Measurements from ENCODE around the gene SLC27A5.
"Not testable (repeated sequence)": the region's sequence is repeated elsewhere in the genome, so short reads cannot be mapped to it uniquely, and the experiment has no call there.

Gene SLC27A5

DNA sequence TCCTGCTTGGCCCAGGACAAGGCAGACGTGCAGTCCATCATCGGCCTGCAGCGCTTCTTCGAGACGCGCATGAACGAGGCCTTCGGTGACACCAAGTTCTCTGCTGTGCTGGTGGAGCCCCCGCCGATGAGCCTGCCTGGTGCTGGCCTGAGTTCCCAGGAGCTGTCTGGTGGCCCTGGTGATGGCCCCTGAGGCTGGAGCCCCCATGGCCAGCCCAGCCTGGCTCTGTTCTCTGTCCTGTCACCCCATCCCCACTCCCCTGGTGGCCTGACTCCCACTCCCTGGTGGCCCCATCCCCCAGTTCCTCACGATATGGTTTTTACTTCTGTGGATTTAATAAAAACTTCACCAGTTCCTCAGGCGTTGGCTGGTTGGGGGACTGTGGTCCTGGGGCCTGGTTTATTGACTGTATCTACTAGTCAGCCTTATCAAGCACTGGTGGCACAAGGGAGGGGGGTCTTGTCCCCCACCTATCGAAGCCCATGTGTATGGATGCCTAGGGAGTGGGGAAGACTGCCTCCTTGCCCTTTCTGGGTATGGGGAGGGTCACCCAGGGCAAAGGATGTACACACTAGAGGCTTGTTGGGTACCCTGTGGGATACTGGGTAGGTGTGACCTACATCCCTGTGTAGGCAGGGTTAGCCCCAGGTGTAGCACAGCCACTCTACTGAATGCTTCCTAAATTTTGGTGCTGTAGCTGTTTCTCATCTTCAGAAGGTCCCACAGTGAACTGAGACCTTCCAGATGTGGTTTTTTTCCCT lies 38.8 kb upstream of the SLC27A5 start:
- DNase-seq (ENCODE audit: low spot score), result no peak

DNA sequence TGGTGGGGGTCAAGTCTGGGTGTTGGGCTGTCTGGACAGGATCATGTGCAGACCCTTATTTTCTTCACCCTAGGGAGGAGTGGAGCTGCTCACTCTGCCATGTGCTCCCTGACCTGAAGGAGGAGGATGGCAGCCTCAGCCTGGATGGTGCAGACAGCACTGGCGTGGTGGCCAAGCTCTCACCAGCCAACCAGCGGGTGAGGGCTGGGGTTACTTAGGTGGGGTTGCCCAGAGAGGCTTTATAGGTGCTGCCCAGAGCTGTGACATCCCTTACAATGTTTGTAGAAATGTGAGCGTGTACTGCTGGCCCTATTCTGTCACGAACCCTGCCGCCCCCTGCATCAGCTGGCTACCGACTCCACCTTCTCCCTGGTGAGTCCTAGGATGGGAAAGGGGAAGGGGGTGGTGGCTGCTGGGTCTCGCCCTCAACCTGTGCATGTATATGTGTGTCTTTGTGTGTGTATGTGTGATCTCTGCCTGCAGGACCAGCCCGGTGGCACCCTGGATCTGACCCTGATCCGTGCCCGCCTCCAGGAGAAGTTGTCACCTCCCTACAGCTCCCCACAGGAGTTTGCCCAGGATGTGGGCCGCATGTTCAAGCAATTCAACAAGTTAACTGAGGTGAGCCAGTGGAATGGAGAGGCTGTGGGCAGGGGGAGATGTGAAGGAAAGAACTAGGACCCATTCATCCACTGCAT lies 38.0 kb upstream of the SLC27A5 start:
- DNase-seq (ENCODE audit: low spot score), result no peak

DNA sequence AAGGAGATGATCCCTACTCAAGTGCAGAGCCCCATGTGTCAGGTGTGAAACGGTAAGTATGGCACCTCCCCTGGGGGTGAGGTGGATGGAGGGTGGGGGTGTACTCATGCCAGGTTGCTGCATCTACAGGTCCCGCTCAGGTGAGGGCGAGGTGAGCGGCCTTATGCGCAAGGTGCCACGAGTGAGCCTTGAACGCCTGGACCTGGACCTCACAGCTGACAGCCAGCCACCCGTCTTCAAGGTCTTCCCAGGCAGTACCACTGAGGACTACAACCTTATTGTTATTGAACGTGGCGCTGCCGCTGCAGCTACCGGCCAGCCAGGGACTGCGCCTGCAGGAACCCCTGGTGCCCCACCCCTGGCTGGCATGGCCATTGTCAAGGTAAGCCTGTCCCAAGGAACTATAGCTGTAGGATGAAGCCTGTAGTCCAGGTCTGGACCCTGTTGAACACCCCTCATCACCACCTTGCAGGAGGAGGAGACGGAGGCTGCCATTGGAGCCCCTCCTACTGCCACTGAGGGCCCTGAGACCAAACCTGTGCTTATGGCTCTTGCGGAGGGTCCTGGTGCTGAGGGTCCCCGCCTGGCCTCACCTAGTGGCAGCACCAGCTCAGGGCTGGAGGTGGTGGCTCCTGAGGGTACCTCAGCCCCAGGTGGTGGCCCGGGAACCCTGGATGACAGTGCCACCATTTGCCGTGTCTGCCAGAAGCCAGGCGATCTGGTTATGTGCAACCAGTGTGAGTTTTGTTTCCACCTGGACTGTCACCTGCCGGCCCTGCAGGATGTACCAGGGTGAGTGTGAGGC lies 37.3 kb upstream of the SLC27A5 start:
- no peak for DNase-seq (ENCODE audit: low spot score)

DNA sequence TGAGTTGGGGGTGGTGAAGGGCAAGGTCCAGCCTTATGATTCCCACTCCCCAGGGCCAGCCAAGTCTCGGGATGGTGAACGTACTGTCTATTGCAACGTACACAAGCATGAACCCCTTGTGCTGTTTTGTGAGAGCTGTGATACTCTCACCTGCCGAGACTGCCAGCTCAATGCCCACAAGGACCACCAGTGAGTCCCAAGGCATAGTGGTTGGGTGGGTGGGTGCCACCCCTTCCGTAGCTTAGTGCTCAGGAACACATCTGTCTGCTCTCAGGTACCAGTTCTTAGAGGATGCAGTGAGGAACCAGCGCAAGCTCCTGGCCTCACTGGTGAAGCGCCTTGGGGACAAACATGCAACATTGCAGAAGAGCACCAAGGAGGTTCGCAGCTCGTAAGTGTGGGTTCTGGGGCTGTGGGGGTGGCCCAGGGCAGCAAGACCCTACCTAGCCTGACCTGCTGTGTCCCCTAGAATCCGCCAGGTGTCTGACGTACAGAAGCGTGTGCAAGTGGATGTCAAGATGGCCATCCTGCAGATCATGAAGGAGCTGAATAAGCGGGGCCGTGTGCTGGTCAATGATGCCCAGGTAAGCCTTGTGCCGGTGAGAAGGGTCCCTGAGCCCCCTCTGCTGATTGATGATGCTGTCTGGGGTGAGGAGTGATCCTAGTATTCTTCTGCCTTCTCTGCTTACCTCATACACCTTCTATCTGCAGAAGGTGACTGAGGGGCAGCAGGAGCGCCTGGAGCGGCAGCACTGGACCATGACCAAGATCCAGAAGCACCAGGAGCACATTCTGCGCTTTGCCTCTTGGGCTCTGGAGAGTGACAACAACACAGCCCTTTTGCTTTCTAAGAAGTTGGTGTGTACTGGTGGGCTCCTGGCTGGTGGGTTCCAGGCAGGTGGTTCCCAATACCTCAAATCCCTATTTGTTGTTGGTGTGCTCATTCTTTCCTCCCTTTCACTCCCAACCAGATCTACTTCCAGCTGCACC lies 35.8 kb upstream of the SLC27A5 start:
- no peak for DNase-seq (ENCODE audit: low spot score)

DNA sequence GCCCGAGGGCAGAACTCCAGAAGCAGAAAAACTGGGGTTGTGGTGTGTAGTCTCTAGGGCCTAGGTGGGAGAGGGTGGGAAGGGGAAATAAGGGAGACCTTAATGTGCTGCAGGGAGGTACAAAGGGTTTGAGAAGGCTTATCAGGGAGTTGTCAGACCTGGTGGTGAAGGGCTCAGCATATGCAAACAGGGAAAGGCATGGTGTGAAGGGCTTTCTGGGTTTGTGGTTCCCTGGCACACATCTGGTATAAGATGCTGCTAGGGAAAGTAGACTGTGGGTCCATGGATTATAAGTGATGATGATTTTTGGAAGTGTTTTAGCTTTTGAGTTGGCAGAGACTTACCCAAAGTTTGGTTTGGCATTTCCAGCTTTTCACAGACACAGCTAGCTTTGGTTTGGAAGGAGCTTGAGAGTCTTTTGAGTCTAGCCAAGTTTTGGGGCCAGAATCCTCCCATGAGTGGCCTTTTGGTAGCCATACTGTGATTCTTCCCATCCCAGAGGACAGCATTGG lies 34.3 kb upstream of the SLC27A5 start:
- DNase-seq (ENCODE audit: low spot score), result no peak

DNA sequence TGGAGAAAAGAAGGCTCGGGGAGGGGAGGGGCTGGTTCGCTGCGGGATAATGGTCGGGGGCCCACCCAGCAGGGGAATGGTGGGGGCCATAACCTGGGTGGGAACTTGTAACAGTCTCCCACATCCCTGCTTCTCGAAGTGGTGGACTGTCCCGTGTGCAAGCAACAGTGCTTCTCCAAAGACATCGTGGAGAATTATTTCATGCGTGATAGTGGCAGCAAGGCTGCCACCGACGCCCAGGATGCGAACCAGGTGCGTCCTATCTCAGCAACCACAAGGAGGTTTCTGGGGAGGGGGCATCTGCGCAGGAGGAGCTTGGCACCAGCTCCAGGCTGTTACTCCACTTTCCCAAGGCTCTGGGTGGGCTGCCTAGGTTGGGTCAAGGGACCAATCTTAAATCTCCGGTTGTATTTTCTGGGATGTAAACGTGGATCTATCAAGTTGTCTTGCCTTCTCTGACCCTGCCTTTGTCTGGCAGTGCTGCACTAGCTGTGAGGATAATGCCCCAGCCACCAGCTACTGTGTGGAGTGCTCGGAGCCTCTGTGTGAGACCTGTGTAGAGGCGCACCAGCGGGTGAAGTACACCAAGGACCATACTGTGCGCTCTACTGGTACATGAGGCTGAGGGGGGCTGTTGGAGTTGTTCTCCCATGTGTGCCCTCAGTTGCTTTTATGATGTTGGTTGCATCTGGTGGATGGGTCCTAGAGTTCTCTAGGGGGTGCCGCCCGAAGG lies 33.7 kb upstream of the SLC27A5 start:
- no peak for DNase-seq (ENCODE audit: low spot score)

DNA sequence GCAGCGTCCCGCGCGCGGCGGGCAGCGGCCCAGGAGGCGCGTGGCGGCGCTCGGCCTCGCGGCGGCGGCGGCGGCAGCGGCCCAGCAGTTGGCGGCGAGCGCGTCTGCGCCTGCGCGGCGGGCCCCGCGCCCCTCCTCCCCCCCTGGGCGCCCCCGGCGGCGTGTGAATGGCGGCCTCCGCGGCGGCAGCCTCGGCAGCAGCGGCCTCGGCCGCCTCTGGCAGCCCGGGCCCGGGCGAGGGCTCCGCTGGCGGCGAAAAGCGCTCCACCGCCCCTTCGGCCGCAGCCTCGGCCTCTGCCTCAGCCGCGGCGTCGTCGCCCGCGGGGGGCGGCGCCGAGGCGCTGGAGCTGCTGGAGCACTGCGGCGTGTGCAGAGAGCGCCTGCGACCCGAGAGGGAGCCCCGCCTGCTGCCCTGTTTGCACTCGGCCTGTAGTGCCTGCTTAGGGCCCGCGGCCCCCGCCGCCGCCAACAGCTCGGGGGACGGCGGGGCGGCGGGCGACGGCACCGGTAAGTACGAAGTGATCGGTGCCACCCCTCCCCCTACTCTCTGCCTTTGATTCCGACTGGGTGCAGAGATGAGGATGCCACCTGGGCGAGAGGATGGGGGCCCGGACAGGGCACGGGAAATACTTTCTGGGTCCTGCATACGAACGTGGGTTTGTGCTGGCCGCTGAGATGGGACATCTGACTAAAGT lies 32.9 kb upstream of the SLC27A5 start:
- no peak for DNase-seq (ENCODE audit: low spot score)

DNA sequence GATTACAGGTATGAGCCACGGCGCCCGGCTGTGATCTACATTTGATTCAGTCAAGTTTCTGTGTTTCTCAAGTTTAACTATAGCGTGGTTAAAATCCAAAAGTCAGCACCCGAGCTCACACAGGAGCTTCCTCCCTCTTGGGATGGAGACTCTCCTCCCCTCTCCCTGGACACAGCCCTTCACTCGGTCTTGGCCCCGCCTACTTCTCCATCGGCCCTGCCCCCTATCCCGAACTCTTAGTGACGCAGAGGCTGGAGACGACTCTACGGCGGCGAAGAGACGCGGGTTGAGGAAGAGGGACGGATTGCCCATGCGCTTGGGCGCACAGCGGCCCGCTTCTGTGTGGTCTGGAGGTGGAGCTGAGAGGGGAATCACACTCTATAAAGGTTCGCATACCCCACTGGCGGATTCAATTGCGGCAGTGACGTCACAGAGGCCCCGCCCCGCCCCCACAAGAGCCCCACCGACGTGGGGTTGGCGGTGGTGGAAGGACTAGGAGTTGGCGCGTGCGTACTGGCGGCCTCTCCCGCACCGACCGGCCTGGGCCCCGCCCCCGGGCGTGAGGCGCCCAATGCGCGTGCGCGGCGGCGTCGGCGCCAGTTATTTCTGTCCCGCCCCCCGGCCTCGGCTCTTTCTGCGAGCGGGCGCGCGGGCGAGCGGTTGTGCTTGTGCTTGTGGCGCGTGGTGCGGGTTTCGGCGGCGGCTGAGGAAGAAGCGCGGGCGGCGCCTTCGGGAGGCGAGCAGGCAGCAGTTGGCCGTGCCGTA lies 32.2 kb upstream of the SLC27A5 start, which contains the start of gene TRIM28:
TSS of gene TRIM28 (plus strand) at position 239 of the 765 bp plus-strand sequence. CDS start 694 bp downstream, outside the sequence.
- DNase-seq (ENCODE audit: low spot score), result peak; percentile 98

DNA sequence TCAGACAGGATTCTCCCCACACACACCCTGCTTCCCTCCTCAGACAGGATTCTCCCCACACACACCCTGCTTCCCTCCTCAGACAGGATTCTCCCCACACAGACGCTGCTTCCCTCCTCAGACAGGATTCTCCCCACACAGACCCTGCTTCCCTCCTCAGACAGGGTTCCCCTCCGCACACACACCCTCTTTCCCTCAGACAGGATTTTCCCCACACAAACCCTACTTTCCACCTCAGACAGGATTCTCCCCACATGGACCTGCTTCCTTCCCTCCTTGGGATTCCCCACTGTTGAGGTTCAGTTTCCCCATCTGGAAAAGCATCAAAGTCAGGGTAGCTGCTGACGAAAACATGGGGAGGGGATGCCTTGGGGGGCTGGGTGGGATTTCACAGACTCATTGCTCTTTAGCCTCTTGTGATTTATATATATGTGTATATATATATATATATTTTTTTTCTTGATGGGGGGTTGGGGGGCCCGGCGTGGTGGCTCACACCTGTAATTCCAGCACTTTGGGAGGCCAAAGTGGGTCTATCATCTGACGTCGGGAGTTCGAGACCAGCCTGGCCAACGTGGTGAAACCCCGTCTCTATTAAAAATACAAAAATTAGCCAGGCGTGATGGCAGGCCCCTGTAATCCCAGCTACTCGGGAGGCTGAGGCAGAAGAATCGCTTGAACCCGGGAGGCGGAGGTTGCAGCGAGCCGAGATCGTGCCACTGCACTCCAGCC lies 31.0 kb upstream of the SLC27A5 start:
- not testable (repeated sequence) for DNase-seq (ENCODE audit: low spot score)

DNA sequence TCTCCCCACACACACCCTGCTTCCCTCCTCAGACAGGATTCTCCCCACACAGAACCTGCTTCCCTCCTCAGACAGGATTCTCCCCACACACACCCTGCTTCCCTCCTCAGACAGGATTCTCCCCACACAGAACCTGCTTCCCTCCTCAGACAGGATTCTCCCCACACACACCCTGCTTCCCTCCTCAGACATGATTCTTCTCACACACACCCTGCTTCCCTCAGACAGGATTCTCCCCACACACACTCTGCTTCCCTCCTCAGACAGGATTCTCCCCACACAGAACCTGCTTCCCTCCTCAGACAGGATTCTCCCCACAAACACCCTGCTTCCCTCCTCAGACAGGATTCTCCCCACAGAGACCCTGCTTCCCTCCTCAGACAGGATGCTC lies 27.4 kb upstream of the SLC27A5 start:
- not testable (repeated sequence) for DNase-seq (ENCODE audit: low spot score)

DNA sequence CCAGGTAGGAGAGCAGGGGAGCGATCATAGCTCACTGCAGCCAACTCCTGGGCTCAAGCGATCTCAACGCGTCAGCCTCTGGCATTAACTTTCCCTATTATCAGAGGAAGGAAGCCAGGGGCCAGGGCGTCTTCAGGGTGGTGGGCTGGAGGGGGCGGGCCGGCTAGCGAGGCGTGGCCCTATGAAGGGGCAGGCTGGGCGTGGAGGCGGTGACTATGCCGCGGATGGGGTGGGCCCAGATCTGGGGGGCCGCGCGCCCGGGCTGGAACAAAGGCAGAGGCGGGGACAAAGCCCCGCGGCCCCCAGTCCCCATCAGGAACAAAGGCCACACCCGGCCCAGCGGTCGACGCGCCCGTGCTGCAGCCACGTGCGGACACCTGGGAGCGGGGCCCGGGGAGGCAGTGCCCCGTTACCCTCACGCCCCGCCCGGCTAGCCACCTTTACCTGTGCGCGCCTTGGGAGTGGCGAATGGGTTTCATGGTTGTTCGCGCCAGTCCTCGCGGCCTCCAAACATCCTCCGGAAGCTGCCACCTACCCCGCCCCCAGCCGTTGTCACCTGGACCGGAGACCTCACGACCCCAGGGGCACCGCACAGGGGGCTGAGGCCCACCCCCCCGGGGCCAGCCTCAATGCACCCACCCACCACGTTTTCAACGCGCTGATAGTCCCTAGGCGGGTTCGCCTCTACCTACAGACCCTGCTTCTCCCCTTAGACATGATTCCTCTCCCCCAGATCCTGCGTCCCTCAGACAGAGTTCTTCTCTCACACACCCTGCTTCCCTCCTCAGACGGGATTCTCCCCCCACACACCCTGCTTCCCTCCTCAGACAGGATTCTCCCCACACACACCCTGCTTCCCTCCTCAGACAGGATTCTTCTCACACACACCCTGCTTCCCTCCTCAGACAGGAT lies 26.7 kb upstream of the SLC27A5 start:
- DNase-seq (ENCODE audit: low spot score), result no peak

DNA sequence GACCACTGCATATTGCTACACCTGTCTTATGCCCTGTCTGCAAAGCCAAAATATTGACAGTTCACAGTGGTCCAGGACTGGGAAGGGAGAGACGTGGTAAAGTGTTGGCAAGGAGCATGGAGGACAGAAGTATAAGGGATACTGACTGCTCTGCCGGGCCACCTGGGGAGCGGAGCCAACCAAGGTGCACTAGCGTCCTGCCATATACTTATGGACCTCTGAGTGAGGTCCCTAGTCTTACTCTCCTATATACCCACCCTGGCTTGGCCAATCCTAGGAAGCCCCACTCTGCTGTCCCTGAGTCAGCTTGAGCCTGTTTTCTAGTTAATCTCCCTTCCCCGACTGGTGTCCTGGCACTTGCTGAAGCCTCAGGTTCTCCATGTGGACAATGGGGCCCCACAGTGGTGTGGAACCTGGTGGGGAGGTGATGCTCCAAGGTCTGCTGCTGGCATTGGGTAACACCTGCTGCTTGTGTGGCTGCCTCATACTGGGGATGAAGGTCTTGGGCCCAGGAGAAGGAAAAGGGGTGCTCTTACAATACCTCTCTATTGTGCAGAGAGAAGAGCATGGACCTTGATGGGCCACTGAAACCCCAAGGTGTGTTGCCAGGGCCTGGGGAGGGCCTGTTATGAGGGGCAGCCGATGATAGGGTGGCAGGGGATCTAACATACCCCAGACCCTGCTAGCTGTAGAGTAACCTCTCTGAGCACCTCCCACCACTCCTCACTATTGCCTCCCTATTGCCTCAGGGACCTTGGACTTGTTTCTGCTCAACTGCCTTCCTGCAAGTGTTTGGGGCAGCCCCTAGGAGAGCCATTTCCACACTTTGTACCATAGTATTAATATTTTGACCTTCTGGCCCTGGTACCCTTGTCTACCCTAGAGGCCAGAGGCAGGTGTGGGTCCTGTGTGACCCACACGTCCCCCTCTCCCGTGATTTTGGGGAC lies 25.3 kb upstream of the SLC27A5 start:
- DNase-seq (ENCODE audit: low spot score), result no peak

DNA sequence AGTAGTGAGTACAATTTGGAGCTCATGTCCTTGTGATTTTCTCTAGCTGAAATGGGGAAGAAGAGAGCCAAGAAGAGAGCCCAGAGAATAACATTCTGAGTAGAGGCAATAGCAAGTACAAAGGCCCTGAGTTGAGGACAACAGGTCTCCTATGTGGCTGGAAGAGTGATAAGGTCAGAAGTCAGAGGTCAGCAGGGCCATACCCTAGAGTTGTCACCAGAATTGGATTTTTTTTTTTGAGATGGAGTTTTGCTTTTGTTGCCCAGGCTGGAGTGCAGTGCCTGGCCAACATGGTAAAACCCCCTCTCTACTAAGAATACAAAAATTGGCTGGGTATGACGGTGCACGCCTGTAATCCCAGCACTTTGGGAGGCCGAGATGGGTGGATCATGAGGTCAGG lies 24.1 kb upstream of the SLC27A5 start:
- no peak for DNase-seq (ENCODE audit: low spot score)

DNA sequence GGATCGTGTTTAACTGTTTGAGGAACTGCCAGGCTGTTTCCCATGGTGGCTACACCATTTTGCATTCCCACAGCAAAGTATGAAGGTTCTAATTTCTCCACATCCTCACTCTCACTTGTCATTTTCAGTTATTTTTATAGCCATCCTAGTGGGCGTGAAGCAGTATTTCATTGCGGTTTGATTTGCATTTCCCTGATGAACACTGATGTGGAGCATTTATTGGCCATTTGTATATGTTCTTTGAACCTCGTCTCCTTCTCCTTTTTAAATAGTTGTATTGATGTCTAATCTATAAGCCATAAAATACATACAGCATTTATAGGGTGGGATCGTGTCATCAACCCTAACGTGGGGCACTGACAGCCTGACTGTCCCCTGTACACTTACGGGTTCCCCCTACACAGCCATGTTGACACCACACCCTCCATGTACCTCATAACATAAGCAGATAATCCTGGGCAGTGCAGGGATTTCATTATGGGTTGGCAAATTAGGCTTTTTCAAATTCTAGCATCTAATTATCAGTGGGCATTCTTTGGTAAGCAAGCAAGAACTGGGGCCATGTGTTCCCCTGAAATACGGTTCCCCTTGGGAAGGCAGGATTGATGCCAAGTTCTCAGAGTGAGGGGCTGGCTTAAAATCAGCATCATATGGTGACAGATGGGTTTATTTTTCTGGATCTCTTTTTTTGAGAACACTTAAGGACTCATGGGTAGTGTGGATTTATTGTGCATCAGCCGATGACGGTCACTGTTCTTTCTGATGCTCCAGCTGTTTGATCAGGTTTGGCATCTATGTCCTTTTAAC lies 19.4 kb upstream of the SLC27A5 start:
- no peak for DNase-seq (ENCODE audit: low spot score)

DNA sequence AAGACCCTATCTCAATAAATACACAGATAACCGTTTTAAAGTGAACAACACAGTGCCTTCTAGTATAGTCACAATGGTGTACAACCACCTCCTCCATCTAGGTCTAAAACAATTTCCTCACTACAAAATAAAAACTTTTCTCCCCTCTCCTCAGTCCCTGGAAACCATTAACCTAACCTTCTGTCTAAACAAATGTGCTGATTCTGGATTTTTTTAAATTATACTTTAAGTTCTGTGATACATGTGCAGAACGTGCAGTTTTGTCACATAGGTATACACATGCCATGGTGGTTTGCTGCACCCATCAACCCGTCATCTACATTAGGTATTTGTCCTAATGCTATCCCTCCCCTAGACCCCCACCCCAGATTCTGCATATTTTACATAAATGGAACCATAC lies 17.6 kb upstream of the SLC27A5 start:
- no peak for DNase-seq (ENCODE audit: low spot score)

Measured in putamen (tissue), 1 donor.